ENCODE measurements around the gene FOXD2. TPM values are rescaled to one million over a fixed set of nuclear protein-coding genes. Genes with fewer than 3 reads are reported as not detected.
"Not testable (repeated sequence)": the region's sequence is repeated elsewhere in the genome, so short reads cannot be mapped to it uniquely, and the experiment has no call there.

The FOXD2 gene
- polyA plus RNA-seq, 1 of the 3 experiments (the other 2 are of a cell fraction) = not detected

DNA sequence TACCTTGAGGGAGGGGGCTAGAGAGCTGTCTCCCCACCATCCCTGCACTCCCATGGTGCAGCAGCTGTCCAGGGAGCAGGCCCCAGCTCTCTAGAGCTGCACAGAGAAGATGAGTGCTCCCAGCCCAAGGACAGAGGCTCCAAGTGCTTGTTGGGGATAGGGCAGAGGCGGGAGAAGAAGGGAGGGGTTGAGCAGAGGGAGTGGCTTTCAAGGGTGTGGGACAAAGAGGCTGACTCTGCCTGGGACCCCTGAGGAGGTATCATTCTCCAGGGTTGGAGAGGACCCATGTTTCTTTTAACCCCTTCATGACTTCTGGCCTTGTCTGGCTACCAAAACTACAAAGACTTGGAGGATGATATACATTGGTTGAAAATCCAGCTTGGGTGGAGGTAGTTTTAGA lies 14.6 kb downstream of the FOXD2 start:
- no peaks in the 10 kb centered on the region for H3K36me3 ChIP-seq (replicated peaks in 1 of 2; ENCODE audit: control insufficient read depth in 1 of 2, insufficient read depth in 2 of 2, low read length in 1 of 2)
- H3K4me1 ChIP-seq (ENCODE audit: control insufficient read depth in 1 of 2, insufficient read depth in 2 of 2, low read depth in 1 of 2, low read length in 1 of 2) = no peaks in the 10 kb centered on the region
- no peaks in the 10 kb centered on the region for H3K9me2 ChIP-seq
- no peak overlapping the region for H3K4me3 ChIP-seq (ENCODE audit: low read depth in 2 of 2, low read length in 1 of 2)
- peaks cover 49% of the 10 kb centered on the region for H3K27me3 ChIP-seq (ENCODE audit: insufficient read depth)
- no peak overlapping the region for H3K9ac ChIP-seq
- H3F3A ChIP-seq (replicated peaks; ENCODE audit: insufficient read depth) = no peaks in the 10 kb centered on the region
- no peak overlapping the region for H3K4me2 ChIP-seq
- no peak for TF ChIP-seq FOXM1 (IDR thresholded peaks at IDR 0.05; ENCODE audit: low read depth)
- TF ChIP-seq, protein P1, sequence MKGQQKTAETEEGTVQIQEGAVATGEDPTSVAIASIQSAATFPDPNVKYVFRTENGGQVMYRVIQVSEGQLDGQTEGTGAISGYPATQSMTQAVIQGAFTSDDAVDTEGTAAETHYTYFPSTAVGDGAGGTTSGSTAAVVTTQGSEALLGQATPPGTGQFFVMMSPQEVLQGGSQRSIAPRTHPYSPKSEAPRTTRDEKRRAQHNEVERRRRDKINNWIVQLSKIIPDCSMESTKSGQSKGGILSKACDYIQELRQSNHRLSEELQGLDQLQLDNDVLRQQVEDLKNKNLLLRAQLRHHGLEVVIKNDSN (IDR thresholded peaks at IDR 0.05; ENCODE audit: borderline replicate concordance, low read depth) = no peak
- no peak for TF ChIP-seq RFX5 (IDR thresholded peaks at IDR 0.05; ENCODE audit: low read length)
- TF ChIP-seq POLR2AphosphoS5 (IDR thresholded peaks at IDR 0.05; ENCODE audit: low read depth, low read length) = no peak
- TF ChIP-seq TAF1 (IDR thresholded peaks at IDR 0.05; ENCODE audit: borderline replicate concordance, low read depth, low read length) = no peak
- no peak for TF ChIP-seq ELF1 (IDR thresholded peaks at IDR 0.05)
- TF ChIP-seq TCF12 (IDR thresholded peaks at IDR 0.05) = no peak
- no peak for TF ChIP-seq GABPA (IDR thresholded peaks at IDR 0.05; ENCODE audit: low read depth)
- TF ChIP-seq, protein P2, sequence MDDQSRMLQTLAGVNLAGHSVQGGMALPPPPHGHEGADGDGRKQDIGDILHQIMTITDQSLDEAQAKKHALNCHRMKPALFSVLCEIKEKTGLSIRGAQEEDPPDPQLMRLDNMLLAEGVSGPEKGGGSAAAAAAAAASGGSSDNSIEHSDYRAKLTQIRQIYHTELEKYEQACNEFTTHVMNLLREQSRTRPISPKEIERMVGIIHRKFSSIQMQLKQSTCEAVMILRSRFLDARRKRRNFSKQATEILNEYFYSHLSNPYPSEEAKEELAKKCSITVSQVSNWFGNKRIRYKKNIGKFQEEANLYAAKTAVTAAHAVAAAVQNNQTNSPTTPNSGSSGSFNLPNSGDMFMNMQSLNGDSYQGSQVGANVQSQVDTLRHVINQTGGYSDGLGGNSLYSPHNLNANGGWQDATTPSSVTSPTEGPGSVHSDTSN (IDR thresholded peaks at IDR 0.05) = no peak
- no peak for TF ChIP-seq CHD2 (IDR thresholded peaks at IDR 0.05; ENCODE audit: low read length, partially characterized antibody)
- TF ChIP-seq MXI1 (IDR thresholded peaks at IDR 0.05; ENCODE audit: low read depth, low read length) = no peak
- TF ChIP-seq RCOR1 (IDR thresholded peaks at IDR 0.05; ENCODE audit: low read length) = no peak
- TF ChIP-seq, protein P3, sequence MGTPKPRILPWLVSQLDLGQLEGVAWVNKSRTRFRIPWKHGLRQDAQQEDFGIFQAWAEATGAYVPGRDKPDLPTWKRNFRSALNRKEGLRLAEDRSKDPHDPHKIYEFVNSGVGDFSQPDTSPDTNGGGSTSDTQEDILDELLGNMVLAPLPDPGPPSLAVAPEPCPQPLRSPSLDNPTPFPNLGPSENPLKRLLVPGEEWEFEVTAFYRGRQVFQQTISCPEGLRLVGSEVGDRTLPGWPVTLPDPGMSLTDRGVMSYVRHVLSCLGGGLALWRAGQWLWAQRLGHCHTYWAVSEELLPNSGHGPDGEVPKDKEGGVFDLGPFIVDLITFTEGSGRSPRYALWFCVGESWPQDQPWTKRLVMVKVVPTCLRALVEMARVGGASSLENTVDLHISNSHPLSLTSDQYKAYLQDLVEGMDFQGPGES (IDR thresholded peaks at IDR 0.05; ENCODE audit: low read depth, low read length) = no peak
- TF ChIP-seq MEF2A (IDR thresholded peaks at IDR 0.05; ENCODE audit: borderline replicate concordance, low read depth) = no peak
- TF ChIP-seq, protein P4, sequence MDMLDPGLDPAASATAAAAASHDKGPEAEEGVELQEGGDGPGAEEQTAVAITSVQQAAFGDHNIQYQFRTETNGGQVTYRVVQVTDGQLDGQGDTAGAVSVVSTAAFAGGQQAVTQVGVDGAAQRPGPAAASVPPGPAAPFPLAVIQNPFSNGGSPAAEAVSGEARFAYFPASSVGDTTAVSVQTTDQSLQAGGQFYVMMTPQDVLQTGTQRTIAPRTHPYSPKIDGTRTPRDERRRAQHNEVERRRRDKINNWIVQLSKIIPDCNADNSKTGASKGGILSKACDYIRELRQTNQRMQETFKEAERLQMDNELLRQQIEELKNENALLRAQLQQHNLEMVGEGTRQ (IDR thresholded peaks at IDR 0.05; ENCODE audit: borderline replicate concordance, low read depth, low read length) = no peak
- TF ChIP-seq, protein P5, sequence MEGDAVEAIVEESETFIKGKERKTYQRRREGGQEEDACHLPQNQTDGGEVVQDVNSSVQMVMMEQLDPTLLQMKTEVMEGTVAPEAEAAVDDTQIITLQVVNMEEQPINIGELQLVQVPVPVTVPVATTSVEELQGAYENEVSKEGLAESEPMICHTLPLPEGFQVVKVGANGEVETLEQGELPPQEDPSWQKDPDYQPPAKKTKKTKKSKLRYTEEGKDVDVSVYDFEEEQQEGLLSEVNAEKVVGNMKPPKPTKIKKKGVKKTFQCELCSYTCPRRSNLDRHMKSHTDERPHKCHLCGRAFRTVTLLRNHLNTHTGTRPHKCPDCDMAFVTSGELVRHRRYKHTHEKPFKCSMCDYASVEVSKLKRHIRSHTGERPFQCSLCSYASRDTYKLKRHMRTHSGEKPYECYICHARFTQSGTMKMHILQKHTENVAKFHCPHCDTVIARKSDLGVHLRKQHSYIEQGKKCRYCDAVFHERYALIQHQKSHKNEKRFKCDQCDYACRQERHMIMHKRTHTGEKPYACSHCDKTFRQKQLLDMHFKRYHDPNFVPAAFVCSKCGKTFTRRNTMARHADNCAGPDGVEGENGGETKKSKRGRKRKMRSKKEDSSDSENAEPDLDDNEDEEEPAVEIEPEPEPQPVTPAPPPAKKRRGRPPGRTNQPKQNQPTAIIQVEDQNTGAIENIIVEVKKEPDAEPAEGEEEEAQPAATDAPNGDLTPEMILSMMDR (IDR thresholded peaks at IDR 0.05) = no peak
- TF ChIP-seq JUND (IDR thresholded peaks at IDR 0.05) = no peak
- TF ChIP-seq SIN3A (IDR thresholded peaks at IDR 0.05; ENCODE audit: borderline replicate concordance, low read depth, low read length) = no peak
- H2AFZ ChIP-seq (ENCODE audit: low read depth) = no peak overlapping the region
- 67% methylated on average over 1 of the region's 1 CpG for WGBS (ENCODE audit: low lambda C conversion rate)
- no peak overlapping the region for H3K27ac ChIP-seq (ENCODE audit: low read depth in 2 of 2, low read length in 1 of 2)
- no peaks in the 10 kb centered on the region for H4K20me1 ChIP-seq (ENCODE audit: insufficient read depth)
- H3K79me2 ChIP-seq (ENCODE audit: insufficient read depth) = no peaks in the 10 kb centered on the region
- DNase-seq = no peak
- POLR2A ChIA-PET = no interaction called here
- CTCF ChIA-PET = interaction anchor here (1.2 to 3.4 kb wide), 5 partner anchors 8 to 274 kb away, joined by 3 to 16 read pairs (median 8); partner anchors contain the start of gene FOXD2
- H3K9me3 ChIP-seq = no peaks in the 10 kb centered on the region

DNA sequence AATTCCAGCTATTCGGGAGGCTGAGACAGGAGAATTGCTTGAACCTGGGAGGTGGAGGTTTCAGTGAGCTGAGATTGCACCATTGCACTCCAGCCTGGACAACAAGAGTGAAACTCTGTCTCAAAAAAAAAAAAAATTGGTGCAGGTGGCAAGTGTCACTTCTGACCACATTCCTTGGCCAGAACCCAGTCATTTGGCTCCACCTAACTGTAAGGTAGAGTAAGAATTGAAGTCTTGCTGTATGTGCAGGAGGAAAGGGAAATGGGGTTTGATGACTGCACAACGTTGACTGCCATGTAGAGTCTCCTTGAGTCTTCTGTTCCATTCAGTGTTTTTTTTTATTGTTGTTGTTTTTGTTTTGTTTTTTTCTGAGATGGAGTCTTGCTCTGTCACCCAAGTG lies 16.1 kb downstream of the FOXD2 start:
- DNase-seq; H3K79me2 ChIP-seq (ENCODE audit: insufficient read depth); H3F3A ChIP-seq (replicated peaks; ENCODE audit: insufficient read depth); H3K36me3 ChIP-seq (replicated peaks in 1 of 2; ENCODE audit: control insufficient read depth in 1 of 2, insufficient read depth in 2 of 2, low read length in 1 of 2); H3K9me2 ChIP-seq; H2AFZ ChIP-seq (ENCODE audit: low read depth); H3K4me3 ChIP-seq (ENCODE audit: low read depth in 2 of 2, low read length in 1 of 2); H3K27ac ChIP-seq (ENCODE audit: low read depth in 2 of 2, low read length in 1 of 2); H3K9ac ChIP-seq; H3K4me1 ChIP-seq (ENCODE audit: control insufficient read depth in 1 of 2, insufficient read depth in 2 of 2, low read depth in 1 of 2, low read length in 1 of 2); H4K20me1 ChIP-seq (ENCODE audit: insufficient read depth); H3K4me2 ChIP-seq; POLR2A ChIA-PET; H3K9me3 ChIP-seq: not testable (repeated sequence)
- H3K27me3 ChIP-seq (ENCODE audit: insufficient read depth) = peaks cover 34% of the 10 kb centered on the region
- WGBS (ENCODE audit: low lambda C conversion rate) = 6% methylated on average over 2 of the region's 2 CpGs
- CTCF ChIA-PET = interaction anchor here (0.6 to 3.4 kb wide), 7 partner anchors 11 to 272 kb away, joined by 3 to 16 read pairs (median 4); partner anchors contain the start of gene FOXD2
